ENCODE data around the gene KCNK3. TPM values are rescaled to one million over a fixed set of nuclear protein-coding genes. Genes with fewer than 3 reads are reported as not detected.

Gene KCNK3
- total and polyA plus RNA-seq, 5 donors: 25.6 to 36.6 (median 28.8) TPM

GRCh38 chr2:26666671-26667070 lies 25.9 kb upstream of the KCNK3 start:
- no peak for ATAC-seq
- H3K4me3 ChIP-seq (ENCODE audit: low read length): no peak overlapping the region
- no peaks in the 10 kb centered on the region for H3K27me3 ChIP-seq (ENCODE audit: control insufficient read depth, insufficient read depth)
- H3K9me3 ChIP-seq (ENCODE audit: control insufficient read depth, low read length): no peaks in the 10 kb centered on the region
- H3K4me1 ChIP-seq (ENCODE audit: control insufficient read depth, insufficient read depth, low read length): no peaks in the 10 kb centered on the region
- WGBS: 73% methylated on average over 2 of the region's 2 CpGs
- DNase-seq: no peak
- H3K27ac ChIP-seq (ENCODE audit: low read length): no peak overlapping the region
- intact Hi-C loops (cut with DNase I): no loop called here

DNA sequence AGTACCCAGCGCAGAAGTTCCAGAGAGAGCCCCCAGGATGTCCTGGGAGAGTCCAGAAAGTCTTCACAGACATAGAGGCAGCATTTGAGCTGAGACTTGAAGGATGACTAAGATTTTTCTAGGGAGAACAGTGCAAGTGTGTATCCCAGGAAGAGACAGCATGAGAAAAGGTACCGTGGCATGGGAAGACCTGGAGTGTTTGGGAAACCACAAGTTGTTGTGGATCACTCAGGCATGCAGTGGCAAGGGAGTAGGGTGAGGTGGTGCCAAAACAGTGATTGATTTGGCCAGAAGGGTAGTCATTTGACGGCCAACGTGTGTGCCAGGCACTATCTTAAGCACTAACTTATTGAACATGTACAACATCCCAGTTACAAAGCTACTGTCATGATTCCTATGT lies 24.5 kb upstream of the KCNK3 start:
- no peaks in the 10 kb centered on the region for H3K9me3 ChIP-seq (ENCODE audit: control insufficient read depth, low read length)
- no peak for ATAC-seq
- WGBS: 85% methylated on average over 4 of the region's 4 CpGs
- H3K27ac ChIP-seq (ENCODE audit: low read length): no peak overlapping the region
- no peak for DNase-seq
- no peaks in the 10 kb centered on the region for H3K27me3 ChIP-seq (ENCODE audit: control insufficient read depth, insufficient read depth)
- H3K4me3 ChIP-seq (ENCODE audit: low read length): no peak overlapping the region
- intact Hi-C loops (cut with DNase I): no loop called here
- no peaks in the 10 kb centered on the region for H3K4me1 ChIP-seq (ENCODE audit: control insufficient read depth, insufficient read depth, low read length)

- Histone ChIP-seq H3K9me3 (ENCODE audit: control insufficient read depth, low read length) (no peaks in the 10 kb centered on the region), H3K4me1 (ENCODE audit: control insufficient read depth, insufficient read depth, low read length) (no peaks in the 10 kb centered on the region), H3K27ac (ENCODE audit: low read length) (no peak overlapping the region), H3K27me3 (ENCODE audit: control insufficient read depth, insufficient read depth) (no peaks in the 10 kb centered on the region), H3K4me3 (ENCODE audit: low read length) (no peak overlapping the region)
- DNase-seq (no peak), ATAC-seq (no peak)
- intact Hi-C loops (cut with DNase I): no loop called here
- 46% methylated on average over 8 of the region's 8 CpGs for WGBS
Measured at GRCh38 chr2:26668856-26669750, 23.4 kb upstream of the KCNK3 start.

- no peaks in the 10 kb centered on the region for H3K27me3 ChIP-seq (ENCODE audit: control insufficient read depth, insufficient read depth)
- H3K4me1 ChIP-seq (ENCODE audit: control insufficient read depth, insufficient read depth, low read length): no peaks in the 10 kb centered on the region
- 33% methylated on average over 3 of the region's 3 CpGs for WGBS
- no peak for ATAC-seq
- no peak overlapping the region for H3K4me3 ChIP-seq (ENCODE audit: low read length)
- DNase-seq: no peak
- intact Hi-C loops (cut with DNase I): no loop called here
- H3K9me3 ChIP-seq (ENCODE audit: control insufficient read depth, low read length): no peaks in the 10 kb centered on the region
- no peak overlapping the region for H3K27ac ChIP-seq (ENCODE audit: low read length)
Measured at GRCh38 chr2:26670171-26670570, 22.4 kb upstream of the KCNK3 start.

GRCh38 chr2:26670931-26671460 lies 21.5 kb upstream of the KCNK3 start:
- no peak for DNase-seq
- Histone ChIP-seq H3K4me3 (ENCODE audit: low read length) (no peak overlapping the region), H3K9me3 (ENCODE audit: control insufficient read depth, low read length) (no peaks in the 10 kb centered on the region), H3K27me3 (ENCODE audit: control insufficient read depth, insufficient read depth) (no peaks in the 10 kb centered on the region), H3K27ac (ENCODE audit: low read length) (no peak overlapping the region), H3K4me1 (ENCODE audit: control insufficient read depth, insufficient read depth, low read length) (no peaks in the 10 kb centered on the region)
- no peak for ATAC-seq
- intact Hi-C loops (cut with DNase I): no loop called here
- 92% methylated on average over 5 of the region's 5 CpGs for WGBS

DNA sequence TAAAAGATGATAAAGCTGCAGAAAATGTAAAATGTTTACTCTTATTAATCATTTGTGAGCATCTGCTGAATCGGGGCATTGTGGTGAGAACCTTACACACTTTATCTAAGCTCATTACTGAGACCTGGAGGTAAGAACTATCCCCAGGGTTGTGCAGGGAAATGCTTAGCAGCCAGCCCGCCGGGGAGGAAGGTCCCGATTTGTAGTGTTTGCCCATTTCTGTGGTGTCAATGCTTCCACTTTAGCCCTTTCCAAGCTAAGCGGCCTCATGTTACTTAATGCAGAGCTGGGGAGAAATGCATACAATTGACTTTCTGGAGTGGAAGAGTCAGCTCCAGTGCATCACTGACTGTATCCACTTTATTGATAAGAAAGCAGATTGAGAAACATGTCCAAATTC lies 20.8 kb upstream of the KCNK3 start:
- no peak for ATAC-seq
- 88% methylated on average over 5 of the region's 5 CpGs for WGBS

GRCh38 chr2:26672112-26672817 lies 20.3 kb upstream of the KCNK3 start:
- Histone ChIP-seq H3K27me3 (ENCODE audit: control insufficient read depth, insufficient read depth) (no peaks in the 10 kb centered on the region), H3K4me3 (ENCODE audit: low read length) (no peak overlapping the region), H3K27ac (ENCODE audit: low read length) (no peak overlapping the region), H3K4me1 (ENCODE audit: control insufficient read depth, insufficient read depth, low read length) (no peaks in the 10 kb centered on the region), H3K9me3 (ENCODE audit: control insufficient read depth, low read length) (no peaks in the 10 kb centered on the region)
- ATAC-seq: no peak
- DNase-seq: no peak
- intact Hi-C loops (cut with DNase I): no loop called here
- 78% methylated on average over 11 of the region's 11 CpGs for WGBS

More for the DNA sequence above, 20.8 kb upstream of the KCNK3 start:
- H3K4me1 ChIP-seq (ENCODE audit: control insufficient read depth, insufficient read depth, low read length): no peaks in the 10 kb centered on the region
- intact Hi-C loops (cut with DNase I): no loop called here
- H3K4me3 ChIP-seq (ENCODE audit: low read length): no peak overlapping the region
- no peak for DNase-seq
- H3K27ac ChIP-seq (ENCODE audit: low read length): no peak overlapping the region
- no peaks in the 10 kb centered on the region for H3K27me3 ChIP-seq (ENCODE audit: control insufficient read depth, insufficient read depth)
- H3K9me3 ChIP-seq (ENCODE audit: control insufficient read depth, low read length): no peaks in the 10 kb centered on the region

- Histone ChIP-seq H3K27me3 (ENCODE audit: control insufficient read depth, insufficient read depth) (no peaks in the 10 kb centered on the region), H3K27ac (ENCODE audit: low read length) (no peak overlapping the region), H3K4me3 (ENCODE audit: low read length) (no peak overlapping the region), H3K9me3 (ENCODE audit: control insufficient read depth, low read length) (no peaks in the 10 kb centered on the region), H3K4me1 (ENCODE audit: control insufficient read depth, insufficient read depth, low read length) (no peaks in the 10 kb centered on the region)
- 85% methylated on average over 9 of the region's 9 CpGs for WGBS
- DNase-seq (no peak), ATAC-seq (no peak)
- intact Hi-C loops (cut with DNase I): no loop called here
Measured at GRCh38 chr2:26672818-26673393, 19.6 kb upstream of the KCNK3 start.

- DNase-seq (no peak), ATAC-seq (peak in 1 of 2 donors; percentile 9)
- Histone ChIP-seq H3K4me1 (ENCODE audit: control insufficient read depth, insufficient read depth, low read length) (no peaks in the 10 kb centered on the region), H3K9me3 (ENCODE audit: control insufficient read depth, low read length) (no peaks in the 10 kb centered on the region), H3K27ac (ENCODE audit: low read length) (no peak overlapping the region), H3K27me3 (ENCODE audit: control insufficient read depth, insufficient read depth) (no peaks in the 10 kb centered on the region), H3K4me3 (ENCODE audit: low read length) (no peak overlapping the region)
- intact Hi-C loops (cut with DNase I): no loop called here
- WGBS: 85% methylated on average over 14 of the region's 14 CpGs
Measured at GRCh38 chr2:26674002-26674751, 18.3 kb upstream of the KCNK3 start.

DNA sequence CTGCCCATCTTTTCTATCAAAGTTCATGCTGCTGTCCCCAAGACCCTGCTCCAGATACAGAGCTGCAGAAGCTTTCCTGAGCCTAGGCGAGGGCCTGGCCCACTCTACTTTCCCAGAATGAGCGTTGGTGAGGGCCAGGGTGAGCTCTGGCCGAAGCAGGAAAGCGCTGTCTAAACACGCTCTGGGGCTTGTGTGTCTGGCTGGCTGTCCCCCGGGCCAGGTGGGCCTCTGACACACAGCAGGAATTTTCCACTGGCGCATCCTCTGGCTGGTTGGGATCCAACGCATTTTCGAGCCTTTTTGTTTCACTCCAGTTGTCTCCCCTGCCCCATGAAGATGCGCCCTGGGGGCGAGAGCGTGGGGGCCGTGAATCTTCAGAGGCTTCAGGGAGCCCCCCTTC lies 17.8 kb upstream of the KCNK3 start:
- H3K9me3 ChIP-seq (ENCODE audit: control insufficient read depth, low read length): no peaks in the 10 kb centered on the region
- WGBS: 79% methylated on average over 13 of the region's 13 CpGs
- DNase-seq (no peak), ATAC-seq (no peak)
- H3K27me3 ChIP-seq (ENCODE audit: control insufficient read depth, insufficient read depth): no peaks in the 10 kb centered on the region
- H3K4me1 ChIP-seq (ENCODE audit: control insufficient read depth, insufficient read depth, low read length): no peaks in the 10 kb centered on the region
- no peak overlapping the region for H3K4me3 ChIP-seq (ENCODE audit: low read length)
- no peak overlapping the region for H3K27ac ChIP-seq (ENCODE audit: low read length)
- intact Hi-C loops (cut with DNase I): no loop called here

Measured in right cardiac atrium (tissue), 5 donors.